ENCODE data around the gene P2RX7.
A peak's percentile ranks its signal among the peaks of the same experiment; 100 is the strongest.
"Not testable (repeated sequence)": the region's sequence is repeated elsewhere in the genome, so short reads cannot be mapped to it uniquely, and the experiment has no call there.

The P2RX7 gene

GRCh38 chr12:121139286-121139685, 6.6 kb downstream of the P2RX7 start:
- no peak for DNase-seq

GRCh38 chr12:121142171-121142950, 9.7 kb downstream of the P2RX7 start:
- no peak for DNase-seq

- DNase-seq: peak; percentile 46
These were observed 11.8 kb downstream of the P2RX7 start for GRCh38 chr12:121144416-121144914.

- DNase-seq: peak; percentile 46
These were observed 12.5 kb downstream of the P2RX7 start for GRCh38 chr12:121145221-121145620.

GRCh38 chr12:121149289-121149688, 16.6 kb downstream of the P2RX7 start:
- DNase-seq: not testable (repeated sequence)

- no peak for DNase-seq
These were observed 22.2 kb downstream of the P2RX7 start for GRCh38 chr12:121154793-121155375.

GRCh38 chr12:121156365-121156764, 23.7 kb downstream of the P2RX7 start:
- DNase-seq: no peak

GRCh38 chr12:121158085-121158484, 25.4 kb downstream of the P2RX7 start:
- DNase-seq: no peak

- not testable (repeated sequence) for DNase-seq
These were observed 26.2 kb downstream of the P2RX7 start for GRCh38 chr12:121158728-121159351.

GRCh38 chr12:121159467-121160307, 27.0 kb downstream of the P2RX7 start:
- DNase-seq: no peak

GRCh38 chr12:121162384-121162783, 29.7 kb downstream of the P2RX7 start:
- no peak for DNase-seq

- DNase-seq: no peak
These were observed 30.3 kb downstream of the P2RX7 start for GRCh38 chr12:121162985-121163384.

- not testable (repeated sequence) for DNase-seq
These were observed 32.2 kb downstream of the P2RX7 start for GRCh38 chr12:121164839-121165238.

- no peak for DNase-seq
These were observed 32.6 kb downstream of the P2RX7 start for GRCh38 chr12:121165316-121165715.

GRCh38 chr12:121166356-121166755, 33.7 kb downstream of the P2RX7 start:
- DNase-seq: no peak

GRCh38 chr12:121167232-121167820, 34.6 kb downstream of the P2RX7 start:
- no peak for DNase-seq

- DNase-seq: no peak
These were observed 35.3 kb downstream of the P2RX7 start for GRCh38 chr12:121167951-121168350.

GRCh38 chr12:121170151-121170550, 37.5 kb downstream of the P2RX7 start:
- DNase-seq: no peak

- peak; percentile 30 for DNase-seq
These were observed 38.1 kb downstream of the P2RX7 start for GRCh38 chr12:121170611-121171260.

GRCh38 chr12:121172145-121172544, 39.5 kb downstream of the P2RX7 start:
- DNase-seq: no peak

- no peak for DNase-seq
These were observed 42.9 kb downstream of the P2RX7 start for GRCh38 chr12:121175383-121176119.
